Right lobe of liver (tissue), 6 donors: ENCODE results near the gene SS18. TPM values are rescaled to one million over a fixed set of nuclear protein-coding genes. Genes with fewer than 3 reads are reported as not detected.

Experiments used
- ATAC-seq, 4 donors: fragments of 200-7000 bp; cut with Tn5 transposase; one replicate each; pipeline ENCODE4 v1.9.1; 2020; ENCODE audit warnings: mild to moderate bottlenecking in 4 of 4, moderate library complexity in 4 of 4
- DNase-seq, 3 donors: peaks; one replicate each; pipeline ENCODE4 v3.0.0-alpha.2; 2020
- H3K27ac ChIP-seq, 3 donors: fragments of 200-600 bp; one replicate each; pipeline ENCODE4 v1.8.0; 2022
- H3K27me3 ChIP-seq, 2 donors: fragments of 200-600 bp; one replicate each; pipeline ENCODE4 v1.8.0; 2022
- H3K36me3 ChIP-seq, 4 donors: fragments of 200-600 bp; sonication (generic) in 1 of 4; one replicate each; pipeline versions ENCODE4 v1.5.1 to v1.8.0; 2017 to 2022; ENCODE audit warnings: control low read depth in 1 of 4
- H3K4me1 ChIP-seq, 4 donors: fragments of 200-600 bp; sonication (generic) in 1 of 4; one replicate each; pipeline versions ENCODE4 v1.5.1 to v1.8.0; 2017 to 2022; ENCODE audit warnings: control low read depth in 1 of 4
- H3K4me3 ChIP-seq, 3 donors: fragments of 200-600 bp; one replicate each; pipeline ENCODE4 v1.8.0; 2022
- H3K9me3 ChIP-seq, 4 donors: fragments of 200-600 bp; sonication (generic) in 1 of 4; one replicate each; pipeline versions ENCODE4 v1.5.1 to v1.8.0; 2017 to 2022; ENCODE audit warnings: control low read depth in 1 of 4
- CTCF ChIP-seq, 4 donors: fragments of 200-600 bp in 3 of 4; fragments of 450-650 bp in 1 of 4; IDR thresholded peaks; one replicate each; pipeline versions ENCODE4 v1.5.1 to v1.8.0; 2016 to 2022; ENCODE audit warnings: antibody characterized with exemption in 4 of 4, mild to moderate bottlenecking in 2 of 4
- POLR2A ChIP-seq: fragments of 450-650 bp; IDR thresholded peaks from one replicate; pipeline ENCODE4 v1.6.1; 2017; ENCODE audit warnings: antibody characterized with exemption, mild to moderate bottlenecking
- WGBS: methylation state at CpG from one replicate; pipeline ENCODE4 v1.1.6; 2018; ENCODE audit warnings: low coverage, low lambda C conversion rate; ENCODE audit not compliant: insufficient coverage; ENCODE audit errors: missing lambda C conversion rate; 5-methylcytosine and 5-hydroxymethylcytosine counted together
- intact Hi-C, 2 donors: fragments of 100-400 bp; cut with DNase I; formaldehyde crosslinking; loops; one replicate each; pipeline versions ENCODE4 v1.11.2 to v1.14.1; 2022
- total RNA-seq, 6 experiments: library from RNA; depleted of rRNA in 2 of 6; stranded (reverse); fragments of >200 nt in 2 of 6; fragmentation: NEBNext Ultra II Directional in 3 of 6; extraction: Animal tissue kit (Norgen Biotek cat#: 25700) in 3 of 6; gene quantifications; one replicate each; pipeline versions ENCODE4 v1.1.0 to v1.2.4, GENCODE V29; 2016 to 2023
- donor health status: DM: no; HTN: yes; CAD: no.
- donor health status: DM: no; HTN: no; CAD: no.
- donor health status: DM: no; HTN: no; CAD: no.
- donor health status: DM: no; HTN: yes; CAD: no.
- donor health status: DM: no; HTN: yes; CAD: no.

The SS18 gene
- total RNA-seq, 6 experiments from 2014 or later: 26.6 to 47.3 (median 37.6) TPM

- no peak for TF ChIP-seq POLR2A
- no peak for TF ChIP-seq CTCF (IDR thresholded peaks at IDR 0.05)
- ATAC-seq: no peak
- Histone ChIP-seq H3K9me3 (no peaks in the 10 kb centered on the region), H3K27ac (no peak overlapping the region), H3K27me3 (no peaks in the 10 kb centered on the region), H3K4me3 (no peak overlapping the region), H3K36me3 (no peaks in the 10 kb centered on the region), H3K4me1 (no peaks in the 10 kb centered on the region)
- intact Hi-C loops: no loop called here
- no peak for DNase-seq
- 77% methylated on average over 3 of the region's 5 CpGs for WGBS
Measured at GRCh38 chr18:26103579-26103978, 13.2 kb upstream of the SS18 start.

DNA sequence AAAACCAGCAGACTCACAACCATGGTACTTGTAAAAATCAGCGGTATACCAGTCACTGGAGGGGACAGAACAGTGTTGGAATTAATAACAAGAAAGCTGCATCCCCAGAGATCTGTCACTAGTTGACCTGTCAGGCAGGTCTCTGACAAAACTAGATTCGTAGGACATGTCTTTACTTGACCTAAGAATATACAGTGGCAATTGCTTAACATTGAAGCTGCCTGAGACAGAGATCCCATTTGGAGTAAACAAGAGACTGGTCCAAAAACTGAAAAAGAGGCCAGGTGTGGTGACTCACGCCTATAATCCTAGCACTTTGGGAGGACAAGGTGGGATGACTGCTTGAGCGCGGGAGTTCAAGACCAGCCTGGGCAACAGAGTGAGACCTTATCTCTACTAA, 7.2 kb upstream of the SS18 start:
- H3K27ac ChIP-seq: no peak overlapping the region
- intact Hi-C loops: no loop called here
- no peak for TF ChIP-seq CTCF (IDR thresholded peaks at IDR 0.05)
- TF ChIP-seq POLR2A: no peak
- 86% methylated on average over 5 of the region's 5 CpGs for WGBS
- no peak overlapping the region for H3K4me3 ChIP-seq
- ATAC-seq (no peak), DNase-seq (no peak)
- H3K9me3 ChIP-seq: no peaks in the 10 kb centered on the region
- H3K36me3 ChIP-seq: no peaks in the 10 kb centered on the region
- no peaks in the 10 kb centered on the region for H3K27me3 ChIP-seq
- no peaks in the 10 kb centered on the region for H3K4me1 ChIP-seq

- no peak for TF ChIP-seq CTCF (IDR thresholded peaks at IDR 0.05)
- no peak for TF ChIP-seq POLR2A
- intact Hi-C loops: no loop called here
Measured at GRCh38 chr18:26096852-26097251, 6.4 kb upstream of the SS18 start.

GRCh38 chr18:26091047-26091630, 726 bp upstream of the SS18 start:
- DNase-seq: peak; percentile 77 to 91 (median 91)

More at GRCh38 chr18:26096852-26097251, 6.4 kb upstream of the SS18 start:
- no peaks in the 10 kb centered on the region for H3K36me3 ChIP-seq
- WGBS: no CpG with 5 or more reads among the region's 1 CpG
- DNase-seq: no peak
- ATAC-seq: no peak
- H3K9me3 ChIP-seq: no peaks in the 10 kb centered on the region
- H3K4me1 ChIP-seq: no peaks in the 10 kb centered on the region
- no peak overlapping the region for H3K4me3 ChIP-seq
- H3K27ac ChIP-seq: no peak overlapping the region
- no peaks in the 10 kb centered on the region for H3K27me3 ChIP-seq

More at GRCh38 chr18:26091047-26091630, 726 bp upstream of the SS18 start:
- peaks cover 0 to 9% (median 2%) of the 10 kb centered on the region in 4 donors for H3K36me3 ChIP-seq
- WGBS: 3% methylated on average over 23 of the region's 29 CpGs
- no peak for TF ChIP-seq CTCF (IDR thresholded peaks at IDR 0.05)
- TF ChIP-seq POLR2A: peak; percentile 4
- H3K9me3 ChIP-seq: no peaks in the 10 kb centered on the region
- intact Hi-C loops: no loop called here
- peak overlapping the region; percentile 78 to 93 (median 93) for H3K27ac ChIP-seq
- H3K27me3 ChIP-seq: no peaks in the 10 kb centered on the region
- H3K4me1 ChIP-seq: peaks cover 0 to 17% (median 9%) of the 10 kb centered on the region in 4 donors
- peak; percentile 59 to 82 (median 69) for ATAC-seq
- H3K4me3 ChIP-seq: peak overlapping the region; percentile 68 to 94 (median 88)
